GM18520 (cell line): Measurements from ENCODE around the gene GNB1L.

Experiments used
- ATAC-seq: cut with Tn5 transposase; IDR thresholded peaks from one replicate; pipeline ENCODE4 v1.9.1; 2021; ENCODE audit not compliant: unreplicated experiment

GNB1L gene

GRCh38 chr22:19765477-19766239 is 89.0 kb downstream of the GNB1L start:
- ATAC-seq = no peak

GRCh38 chr22:19764636-19765476 is 89.8 kb downstream of the GNB1L start:
- ATAC-seq = no peak

GRCh38 chr22:19764299-19764593 is 90.4 kb downstream of the GNB1L start:
- no peak for ATAC-seq

GRCh38 chr22:19763458-19764298 is 91.0 kb downstream of the GNB1L start:
- ATAC-seq = no peak

- ATAC-seq = no peak
Measured at GRCh38 chr22:19762568-19763457, 91.9 kb downstream of the GNB1L start.

- ATAC-seq = no peak
Measured at GRCh38 chr22:19761725-19762567, 92.7 kb downstream of the GNB1L start.

- ATAC-seq = no peak
Measured at GRCh38 chr22:19760951-19761724, 93.5 kb downstream of the GNB1L start.

GRCh38 chr22:19760058-19760950 is 94.4 kb downstream of the GNB1L start, which contains the start of gene TBX1:
Gene TBX1, plus strand, starts transcription at chr22:19760778. Its CDS starts 66 bp downstream, at chr22:19760844.
- ATAC-seq = no peak

- no peak for ATAC-seq
Measured at GRCh38 chr22:19759427-19760057, 95.1 kb downstream of the GNB1L start.

GRCh38 chr22:19758896-19759426 is 95.7 kb downstream of the GNB1L start:
- no peak for ATAC-seq

- no peak for ATAC-seq
Measured at GRCh38 chr22:19757985-19758895, 96.4 kb downstream of the GNB1L start.

GRCh38 chr22:19757140-19757984 is 97.3 kb downstream of the GNB1L start:
- no peak for ATAC-seq

GRCh38 chr22:19756288-19757128 is 98.2 kb downstream of the GNB1L start:
- no peak for ATAC-seq

GRCh38 chr22:19755722-19756287 is 98.9 kb downstream of the GNB1L start:
- ATAC-seq = no peak
